Testis (tissue), 3 donors: ENCODE data around the gene NMD3. TPM values are rescaled to one million over a fixed set of nuclear protein-coding genes. Genes with fewer than 3 reads are reported as not detected.
"Not testable (repeated sequence)": the region's sequence is repeated elsewhere in the genome, so short reads cannot be mapped to it uniquely, and the experiment has no call there.

Experiments used
- DNase-seq: peaks from one replicate; pipeline ENCODE4 v3.0.0-alpha.2; 2019
- H3K27ac ChIP-seq, 2 donors: fragments of 200-600 bp; sonication (generic); one replicate each; pipeline ENCODE4 v1.5.1; 2019
- H3K27me3 ChIP-seq: fragments of 200-600 bp; sonication (generic); one replicate; pipeline ENCODE4 v1.5.1; 2019
- H3K36me3 ChIP-seq: fragments of 200-600 bp; sonication (generic); one replicate; pipeline ENCODE4 v1.5.1; 2017; ENCODE audit warnings: low read depth; ENCODE audit errors: missing control alignments
- H3K4me1 ChIP-seq: fragments of 200-600 bp; sonication (generic); one replicate; pipeline ENCODE4 v1.5.1; 2019
- H3K4me3 ChIP-seq, 2 donors: fragments of 200-600 bp; sonication (generic); one replicate each; pipeline ENCODE4 v1.5.1; 2017 to 2019
- H3K9me3 ChIP-seq: fragments of 200-600 bp; sonication (generic); one replicate; pipeline ENCODE4 v1.5.1; 2017
- POLR2A ChIP-seq: fragments of 450-650 bp; IDR thresholded peaks from one replicate; pipeline ENCODE4 v1.6.1; 2017; ENCODE audit warnings: antibody characterized with exemption, mild to moderate bottlenecking, moderate library complexity
- WGBS, 2 donors: methylation state at CpG; one replicate each; pipeline ENCODE4 v1.1.5; 2018; 5-methylcytosine and 5-hydroxymethylcytosine counted together
- intact Hi-C: fragments of 100-400 bp; cut with DNase I; formaldehyde crosslinking; loops from one replicate; pipeline ENCODE4 v1.15.1; 2023; ENCODE audit warnings: low total_unique reads
- polyA plus RNA-seq: library from polyadenylated mRNA; stranded (reverse); fragments of 350-450 nt; fragmentation: Illumina TruSeq; extraction: RNeasy Lipid Tissue Mini Kit (QIAGEN cat#74804); gene quantifications from one replicate; pipeline ENCODE4 v1.2.3, GENCODE V29; 2014; ENCODE audit warnings: low read depth, low replicate concordance; ENCODE audit not compliant: insufficient read depth
- total RNA-seq, 2 donors: library from RNA; depleted of rRNA; stranded (reverse); fragments of >200 nt; gene quantifications; one replicate each; pipeline ENCODE4 v1.2.3, GENCODE V29; 2016
- TF ChIP-seq, protein P1 (sequence below), 3 experiments: fragments of 450-650 bp in 2 of 3; fragments of 200-600 bp in 1 of 3; sonication (generic) in 1 of 3; IDR thresholded peaks; one replicate each; pipeline ENCODE4 v1.5.1; 2016 to 2019; ENCODE audit warnings: antibody characterized with exemption in 3 of 3, mild to moderate bottlenecking in 2 of 3, moderate library complexity in 1 of 3

The NMD3 gene
- total and polyA plus RNA-seq, 3 donors from 2014 or later: 17.5 to 30.5 (median 28.6) TPM

DNA sequence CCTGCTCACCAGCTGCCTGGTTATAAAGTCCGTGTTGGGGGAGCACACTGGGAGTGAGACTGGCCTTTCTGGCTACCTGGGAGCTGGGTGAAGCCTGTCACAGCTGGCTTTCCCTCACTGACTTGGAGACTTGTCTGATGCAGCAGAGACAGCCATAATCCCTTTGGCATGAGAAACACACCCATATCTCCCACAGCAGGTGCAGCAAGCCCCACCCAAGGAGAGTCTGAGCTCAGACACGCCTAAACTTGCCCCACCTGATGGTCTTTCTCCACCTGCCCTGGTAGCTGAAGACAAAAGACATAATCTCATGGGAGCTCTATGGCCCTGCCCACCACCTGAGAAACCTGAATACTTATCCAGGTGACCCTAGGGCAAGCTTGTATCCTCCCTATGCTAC lies 54.8 kb downstream of the NMD3 start:
- Histone ChIP-seq H3K36me3 (no peaks in the 10 kb centered on the region), H3K27ac (no peak overlapping the region), H3K4me3 (no peak overlapping the region), H3K4me1 (no peaks in the 10 kb centered on the region), H3K27me3 (no peaks in the 10 kb centered on the region), H3K9me3 (no peaks in the 10 kb centered on the region)
- TF ChIP-seq POLR2A: no peak
- TF ChIP-seq, protein P1, sequence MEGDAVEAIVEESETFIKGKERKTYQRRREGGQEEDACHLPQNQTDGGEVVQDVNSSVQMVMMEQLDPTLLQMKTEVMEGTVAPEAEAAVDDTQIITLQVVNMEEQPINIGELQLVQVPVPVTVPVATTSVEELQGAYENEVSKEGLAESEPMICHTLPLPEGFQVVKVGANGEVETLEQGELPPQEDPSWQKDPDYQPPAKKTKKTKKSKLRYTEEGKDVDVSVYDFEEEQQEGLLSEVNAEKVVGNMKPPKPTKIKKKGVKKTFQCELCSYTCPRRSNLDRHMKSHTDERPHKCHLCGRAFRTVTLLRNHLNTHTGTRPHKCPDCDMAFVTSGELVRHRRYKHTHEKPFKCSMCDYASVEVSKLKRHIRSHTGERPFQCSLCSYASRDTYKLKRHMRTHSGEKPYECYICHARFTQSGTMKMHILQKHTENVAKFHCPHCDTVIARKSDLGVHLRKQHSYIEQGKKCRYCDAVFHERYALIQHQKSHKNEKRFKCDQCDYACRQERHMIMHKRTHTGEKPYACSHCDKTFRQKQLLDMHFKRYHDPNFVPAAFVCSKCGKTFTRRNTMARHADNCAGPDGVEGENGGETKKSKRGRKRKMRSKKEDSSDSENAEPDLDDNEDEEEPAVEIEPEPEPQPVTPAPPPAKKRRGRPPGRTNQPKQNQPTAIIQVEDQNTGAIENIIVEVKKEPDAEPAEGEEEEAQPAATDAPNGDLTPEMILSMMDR (IDR thresholded peaks at IDR 0.05): no peak
- DNase-seq: no peak
- intact Hi-C loops: loop anchor here (10.0 kb wide), 1 partner anchor 149 kb away; no protein-coding TSS in a partner anchor
- WGBS, 2 donors: 80 to 93% methylated on average over 1 to 2 of the region's 2 CpGs

GRCh38 chr3:161282387-161282786 lies 61.3 kb downstream of the NMD3 start:
- H3K4me3 ChIP-seq, H3K27ac ChIP-seq: not testable (repeated sequence)
- 94 to 97% methylated on average over 4 of the region's 4 CpGs for WGBS, 2 donors

DNA sequence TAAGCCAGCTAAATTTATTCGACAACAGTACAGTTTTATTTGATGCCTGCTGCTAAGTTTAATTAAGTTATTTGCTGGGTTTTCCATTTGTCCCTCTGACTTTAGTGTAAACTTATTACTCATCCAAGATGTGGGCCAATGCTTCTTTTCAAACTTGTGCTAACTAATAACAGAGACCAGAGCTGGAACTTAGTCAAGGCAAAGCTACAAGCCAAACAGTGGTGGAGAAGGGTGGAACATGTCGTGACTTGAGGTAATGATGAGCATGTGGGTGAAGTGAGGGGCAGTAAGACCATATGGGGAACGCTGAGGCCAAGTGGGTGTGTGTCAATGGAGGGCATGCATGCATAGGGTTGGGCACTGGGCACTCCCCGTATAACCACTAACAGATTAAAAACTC lies 63.9 kb downstream of the NMD3 start:
- Histone ChIP-seq H3K27ac (no peak overlapping the region), H3K4me1 (no peaks in the 10 kb centered on the region), H3K4me3 (no peak overlapping the region), H3K9me3 (no peaks in the 10 kb centered on the region), H3K27me3 (no peaks in the 10 kb centered on the region), H3K36me3 (no peaks in the 10 kb centered on the region)
- no peak for TF ChIP-seq POLR2A
- TF ChIP-seq, protein P1 (IDR thresholded peaks at IDR 0.05): no peak
- WGBS, 2 donors: 87 to 92% methylated on average over 4 of the region's 4 CpGs
- intact Hi-C loops: no loop called here
- no peak for DNase-seq

More at GRCh38 chr3:161282387-161282786, 61.3 kb downstream of the NMD3 start:
- H3K36me3 ChIP-seq, DNase-seq, H3K9me3 ChIP-seq, intact Hi-C loops, H3K4me1 ChIP-seq, H3K27me3 ChIP-seq: not testable (repeated sequence)

DNA sequence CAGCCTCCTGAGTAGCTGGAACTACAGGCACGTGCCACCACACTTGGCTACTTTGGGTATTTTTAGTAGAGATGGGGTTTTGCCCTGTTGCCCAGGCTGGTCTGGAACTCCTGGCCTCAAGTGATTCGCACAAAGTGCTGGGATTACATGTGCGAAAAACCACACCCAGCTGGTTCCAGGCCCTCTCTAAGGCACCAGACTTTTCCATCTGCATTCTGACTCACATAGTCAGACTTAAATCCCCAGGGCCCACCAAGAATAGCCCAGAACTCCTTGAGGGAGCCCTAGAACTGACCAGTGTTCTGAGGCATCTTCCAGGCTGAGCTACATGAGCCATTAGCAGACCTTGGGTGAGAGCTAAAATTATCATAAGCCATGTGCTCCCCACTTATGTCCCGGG lies 68.1 kb downstream of the NMD3 start:
- Histone ChIP-seq H3K4me1 (no peaks in the 10 kb centered on the region), H3K36me3 (no peaks in the 10 kb centered on the region), H3K27ac (no peak overlapping the region), H3K4me3 (no peak overlapping the region), H3K9me3 (no peaks in the 10 kb centered on the region), H3K27me3 (no peaks in the 10 kb centered on the region)
- TF ChIP-seq, protein P1 (IDR thresholded peaks at IDR 0.05): no peak
- TF ChIP-seq POLR2A: no peak
- intact Hi-C loops: no loop called here
- no peak for DNase-seq
- WGBS, 2 donors: 93 to 95% methylated on average over 4 of the region's 4 CpGs

GRCh38 chr3:161291191-161291901 lies 70.2 kb downstream of the NMD3 start:
- no peaks in the 10 kb centered on the region for H3K4me1 ChIP-seq
- DNase-seq: no peak
- no peak overlapping the region for H3K27ac ChIP-seq
- H3K4me3 ChIP-seq: no peak overlapping the region
- no peaks in the 10 kb centered on the region for H3K27me3 ChIP-seq
- no peaks in the 10 kb centered on the region for H3K36me3 ChIP-seq
- intact Hi-C loops: no loop called here
- 91 to 93% methylated on average over 5 of the region's 5 CpGs for WGBS, 2 donors
- H3K9me3 ChIP-seq: no peaks in the 10 kb centered on the region
- no peak for TF ChIP-seq POLR2A

DNA sequence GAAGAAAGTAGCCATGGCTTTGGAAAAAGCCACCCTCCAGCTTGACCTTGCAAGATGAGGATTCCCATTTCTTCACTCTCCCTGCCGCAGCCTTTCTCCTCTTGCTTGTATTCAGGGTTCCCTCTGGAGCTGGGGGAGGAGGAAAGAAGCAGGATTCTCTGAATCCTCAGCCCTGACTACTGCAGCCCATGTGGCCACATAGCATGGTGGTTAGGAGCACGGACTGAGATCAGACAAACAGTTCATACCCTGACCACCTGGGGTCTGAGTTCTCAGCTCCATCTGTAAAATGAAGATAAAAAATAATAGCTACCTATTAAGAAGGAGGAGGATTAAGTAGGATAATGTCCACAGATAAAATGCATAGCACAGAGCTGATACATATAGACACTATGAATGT lies 72.3 kb downstream of the NMD3 start:
- intact Hi-C loops: no loop called here
- WGBS, 2 donors: 93% methylated on average over 2 of the region's 2 CpGs
- TF ChIP-seq, protein P1 (IDR thresholded peaks at IDR 0.05): no peak
- no peak for TF ChIP-seq POLR2A
- Histone ChIP-seq H3K4me3 (no peak overlapping the region), H3K9me3 (no peaks in the 10 kb centered on the region), H3K27ac (no peak overlapping the region), H3K4me1 (no peaks in the 10 kb centered on the region), H3K36me3 (no peaks in the 10 kb centered on the region), H3K27me3 (no peaks in the 10 kb centered on the region)
- DNase-seq: no peak
